Stimulated activated CD4-positive, alpha-beta T cell treated with anti-CD3 and anti-CD28 coated beads, Interleukin-15, amount 100 ng/mL, for 48 hours (primary cell): ENCODE data around the gene WNK4.

Experiments used
- DNase-seq, 2 donors: peaks; one replicate each; pipeline ENCODE4 v3.0.0-alpha.2; 2020; ENCODE audit warnings: low read depth in 2 of 2

Gene WNK4

DNA sequence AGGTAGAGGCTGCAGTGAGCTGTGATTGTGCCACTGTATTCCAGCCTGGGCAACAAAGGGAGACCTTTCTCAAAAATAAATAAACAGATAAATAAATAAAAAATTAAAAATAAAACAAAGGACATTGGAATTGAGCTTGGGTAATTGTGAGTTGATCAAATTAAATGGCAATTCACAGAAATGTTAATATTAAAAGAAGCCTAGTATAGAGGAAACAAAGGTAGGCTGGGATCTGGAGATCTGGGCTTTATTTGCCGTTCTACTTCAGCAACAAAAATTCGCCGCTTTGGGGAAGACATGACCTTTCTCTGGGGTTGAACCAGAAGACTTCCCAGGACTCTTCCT lies 7.5 kb upstream of the WNK4 start:
- DNase-seq: no peak

DNA sequence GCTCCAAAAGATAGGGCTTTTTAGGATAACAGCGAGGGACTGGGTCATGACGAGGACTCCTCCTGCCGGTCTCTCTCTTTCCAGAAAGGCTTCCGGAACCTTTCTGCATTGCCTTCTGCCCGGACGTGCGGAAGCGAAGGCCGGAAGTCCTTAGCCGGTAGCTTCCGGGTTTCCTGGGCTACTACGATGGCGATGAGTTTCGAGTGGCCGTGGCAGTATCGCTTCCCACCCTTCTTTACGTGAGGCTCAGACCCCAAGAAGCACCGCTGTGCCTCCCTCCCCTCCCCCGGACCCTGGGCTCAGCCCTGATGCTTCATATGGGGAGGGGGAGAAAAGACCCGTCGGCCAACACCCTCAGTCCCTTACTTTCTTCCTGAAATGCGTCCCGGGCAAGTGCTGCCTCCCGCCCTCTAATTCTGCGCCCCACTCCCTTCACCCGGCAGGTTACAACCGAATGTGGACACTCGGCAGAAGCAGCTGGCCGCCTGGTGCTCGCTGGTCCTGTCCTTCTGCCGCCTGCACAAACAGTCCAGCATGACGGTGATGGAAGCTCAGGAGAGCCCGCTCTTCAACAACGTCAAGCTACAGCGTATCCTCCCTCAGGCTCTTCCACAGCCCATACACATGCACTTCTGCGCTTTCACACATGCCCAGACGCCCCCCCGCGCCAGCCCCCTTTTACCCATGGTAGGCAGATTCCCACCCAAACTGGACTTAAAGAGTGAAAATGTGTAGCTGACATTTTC lies 6.9 kb upstream of the WNK4 start, which contains the start of gene VPS25:
TSS of gene VPS25 (plus strand) at position 160 of the 746 bp plus-strand sequence. CDS start at position 187, 27 bp downstream.
- DNase-seq: peak; percentile 46 to 64

- DNase-seq: no peak
Measured at GRCh38 chr17:42774066-42774745, 6.2 kb upstream of the WNK4 start.

DNA sequence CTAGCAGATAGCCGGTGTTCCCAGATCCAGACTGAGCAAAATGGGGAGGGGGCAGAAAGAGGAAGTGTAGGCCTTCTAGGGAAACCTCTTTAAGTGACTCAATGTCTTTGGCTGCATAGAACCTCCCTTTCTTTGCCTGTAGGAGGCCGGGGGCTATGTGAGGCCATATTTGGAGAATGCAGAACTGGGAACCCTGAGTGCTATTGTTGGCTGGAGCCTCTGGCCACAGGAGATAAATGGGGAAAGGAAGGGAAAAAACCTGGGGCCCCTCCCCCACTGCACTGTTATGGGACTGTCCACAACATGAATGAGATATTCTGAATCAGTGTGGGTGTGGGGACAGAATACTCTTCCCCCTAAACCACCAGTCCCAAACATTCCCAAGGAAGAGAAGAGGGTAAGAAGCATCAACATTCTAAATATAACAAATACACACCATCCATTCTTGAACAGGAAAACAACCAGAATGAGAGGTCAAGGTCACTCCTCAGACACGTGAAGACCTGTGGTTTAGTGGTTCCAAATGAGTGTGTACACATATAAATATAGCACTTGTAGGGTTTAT lies 4.8 kb upstream of the WNK4 start:
- DNase-seq: no peak

- DNase-seq: no peak
Measured at GRCh38 chr17:42778570-42778969, 1.8 kb upstream of the WNK4 start.

DNA sequence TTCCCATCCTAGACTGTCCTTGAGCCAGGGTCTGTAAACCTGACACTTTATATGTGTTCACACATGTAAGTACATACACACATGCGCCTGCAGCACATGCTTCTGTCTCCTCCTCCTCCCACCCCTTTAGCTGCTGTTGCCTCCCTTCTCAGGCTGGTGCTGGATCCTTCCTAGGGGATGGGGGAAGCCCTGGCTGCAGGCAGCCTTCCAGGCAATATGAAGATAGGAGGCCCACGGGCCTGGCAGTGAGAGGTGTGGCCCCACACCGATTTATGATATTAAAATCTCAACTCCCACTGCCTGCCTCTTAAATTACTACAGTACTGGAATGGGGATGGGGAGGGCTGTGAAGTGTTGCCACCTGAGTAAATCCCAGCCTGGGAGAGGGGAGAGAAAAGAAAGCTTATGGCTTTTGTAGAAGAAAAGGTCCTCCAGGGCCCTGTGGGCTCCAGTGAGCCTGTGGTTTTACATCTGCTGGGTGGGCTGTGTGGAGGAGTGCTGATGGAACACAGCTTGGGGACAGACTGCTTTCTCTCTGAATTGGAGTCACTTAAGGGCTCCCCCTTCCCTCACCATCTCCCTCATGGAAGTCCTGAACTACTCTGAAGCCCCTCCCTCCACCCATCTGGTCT lies 990 bp upstream of the WNK4 start:
- DNase-seq: no peak

GRCh38 chr17:42780851-42781638 lies 635 bp downstream of the WNK4 start:
- no peak for DNase-seq

DNA sequence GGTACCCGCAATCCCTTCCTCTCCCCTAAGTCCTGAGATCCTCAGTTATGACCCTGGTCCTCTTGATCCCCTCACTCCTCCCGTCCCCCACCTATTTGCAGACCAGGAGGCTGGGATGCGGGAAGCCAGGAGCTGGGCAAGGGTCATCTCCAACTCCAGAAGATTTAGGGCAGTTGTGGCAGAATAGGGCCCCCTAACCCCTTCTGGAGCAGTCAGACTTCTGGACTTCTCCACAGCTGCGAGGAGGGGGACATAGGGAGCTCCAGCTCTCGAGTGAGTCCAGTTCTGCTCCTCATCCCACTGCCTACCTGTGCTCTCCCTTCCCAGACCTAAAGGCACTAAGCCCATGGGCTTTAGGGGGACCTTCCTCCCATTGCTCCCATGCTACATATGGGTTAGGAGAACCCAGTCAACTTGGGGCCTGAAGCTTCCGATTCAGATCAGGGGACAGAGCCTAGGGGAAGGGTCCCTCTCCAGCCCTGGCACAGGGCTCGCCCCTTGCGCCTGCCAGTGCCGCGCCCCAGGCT lies 1.3 kb downstream of the WNK4 start:
- no peak for DNase-seq

- DNase-seq: no peak
Measured at GRCh38 chr17:42782166-42783061, 2.0 kb downstream of the WNK4 start.

GRCh38 chr17:42783062-42783790 lies 2.8 kb downstream of the WNK4 start:
- no peak for DNase-seq

DNA sequence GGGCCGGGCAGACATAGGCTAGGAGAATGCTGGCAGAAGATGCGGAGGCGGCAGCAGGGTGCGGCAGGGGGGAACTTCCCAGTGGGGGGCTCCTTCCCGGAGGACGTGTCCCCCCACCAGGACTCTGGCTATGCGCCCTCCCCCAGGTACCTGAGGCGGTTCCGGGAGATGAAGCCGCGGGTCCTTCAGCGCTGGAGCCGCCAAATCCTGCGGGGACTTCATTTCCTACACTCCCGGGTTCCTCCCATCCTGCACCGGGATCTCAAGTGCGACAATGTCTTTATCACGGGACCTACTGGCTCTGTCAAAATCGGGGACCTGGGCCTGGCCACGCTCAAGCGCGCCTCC lies 3.4 kb downstream of the WNK4 start:
- no peak for DNase-seq

- DNase-seq: no peak
Measured at GRCh38 chr17:42784409-42784808, 4.0 kb downstream of the WNK4 start.

- DNase-seq: no peak
Measured at GRCh38 chr17:42784811-42785592, 4.6 kb downstream of the WNK4 start.

DNA sequence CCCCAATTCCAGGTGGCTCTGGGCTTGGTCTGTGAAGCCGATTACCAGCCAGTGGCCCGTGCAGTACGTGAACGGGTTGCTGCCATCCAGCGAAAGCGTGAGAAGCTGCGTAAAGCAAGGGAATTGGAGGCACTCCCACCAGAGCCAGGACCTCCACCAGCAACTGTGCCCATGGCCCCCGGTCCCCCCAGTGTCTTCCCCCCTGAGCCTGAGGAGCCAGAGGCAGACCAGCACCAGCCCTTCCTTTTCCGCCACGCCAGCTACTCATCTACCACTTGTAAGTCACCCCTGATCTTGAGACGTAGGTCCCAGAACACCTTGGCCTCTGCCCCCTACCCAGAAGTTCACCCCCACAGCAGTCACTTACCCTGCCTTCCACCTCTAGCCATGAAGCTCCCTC lies 6.9 kb downstream of the WNK4 start:
- DNase-seq: no peak

GRCh38 chr17:42791948-42792347 lies 11.5 kb downstream of the WNK4 start:
- no peak for DNase-seq

DNA sequence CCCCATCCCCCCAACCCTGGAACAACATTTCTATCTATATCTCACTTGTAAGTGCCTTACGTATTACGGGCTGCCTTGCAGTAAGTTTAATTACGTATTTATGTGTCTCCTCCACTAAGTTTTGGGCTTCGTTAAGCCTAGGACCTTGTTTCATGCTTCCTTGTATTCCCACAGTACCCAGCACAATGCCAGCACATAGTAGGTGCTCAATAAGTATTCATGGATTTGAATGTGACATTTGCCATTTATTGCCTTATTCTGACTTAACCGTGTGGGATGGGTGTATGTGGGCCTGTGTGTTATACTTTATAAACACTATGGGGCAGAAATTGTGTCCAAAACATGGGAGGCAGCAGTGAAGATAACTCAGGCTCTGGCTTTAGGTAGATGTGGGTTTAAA lies 12.1 kb downstream of the WNK4 start:
- DNase-seq: no peak

GRCh38 chr17:42795061-42795460 lies 14.7 kb downstream of the WNK4 start:
- no peak for DNase-seq

- no peak for DNase-seq
Measured at GRCh38 chr17:42795465-42795864, 15.1 kb downstream of the WNK4 start.

- DNase-seq: no peak
Measured at GRCh38 chr17:42796066-42796758, 15.8 kb downstream of the WNK4 start.
